A673 (cell line): ENCODE measurements around the gene TOMM70. TPM values are rescaled to one million over a fixed set of nuclear protein-coding genes. Genes with fewer than 3 reads are reported as not detected.

ENCODE experiments used
- BruUV-seq: library from RNA; stranded (reverse); fragments of 400-500 nt; replicated peaks from 2 replicates; lab custom pipeline; 2021; lab: Mats Ljungman, UMichigan
- CTCF ChIA-PET: fragments of 300-600 bp; sonication (Branson Sonifier 250); formaldehyde crosslinking; loops from one replicate; lab custom pipeline; 2022; ENCODE audit warnings: antibody characterized with exemption; lab: Charles Lee
- POLR2A ChIA-PET: fragments of 300-600 bp; sonication (Branson Sonifier 250); formaldehyde crosslinking; loops from one replicate; lab custom pipeline; 2022; ENCODE audit warnings: antibody characterized with exemption; ENCODE audit not compliant: low non-redundant PET; lab: Charles Lee
- DNase-seq: peaks from one replicate; pipeline ENCODE4 v3.0.0-alpha.2; 2015; ENCODE audit warnings: low spot score
- H3K27ac ChIP-seq: fragments of 200-600 bp; sonication (generic); 2 replicates; pipeline ENCODE4 v1.5.1; 2016; ENCODE audit warnings: mixed run types, low read depth, mild to moderate bottlenecking, mixed read lengths, antibody characterized with exemption, low read length; ENCODE audit not compliant: poor library complexity, severe bottlenecking
- H3K27me3 ChIP-seq: fragments of 200-600 bp; sonication (generic); replicated peaks from 2 replicates; pipeline ENCODE4 v1.6.1; 2017; ENCODE audit warnings: mixed run types, low read depth, mild to moderate bottlenecking, mixed read lengths, antibody characterized with exemption, low read length; ENCODE audit not compliant: insufficient read depth, poor library complexity
- H3K36me3 ChIP-seq: fragments of 200-600 bp; sonication (generic); 2 replicates; pipeline ENCODE4 v1.6.1; 2016; ENCODE audit warnings: mixed run types, mild to moderate bottlenecking, mixed read lengths, antibody characterized with exemption, low read length; ENCODE audit not compliant: insufficient read depth, poor library complexity, severe bottlenecking
- H3K4me1 ChIP-seq: fragments of 200-600 bp; sonication (generic); 2 replicates; pipeline ENCODE4 v1.6.1; 2017; ENCODE audit warnings: mixed run types, mild to moderate bottlenecking, mixed read lengths, antibody characterized with exemption, low read length; ENCODE audit not compliant: insufficient read depth, poor library complexity, severe bottlenecking
- H3K4me3 ChIP-seq: fragments of 200-600 bp; sonication (generic); 2 replicates; pipeline ENCODE4 v1.5.1; 2016; ENCODE audit warnings: low read depth, mixed run types, mild to moderate bottlenecking, mixed read lengths, low read length; ENCODE audit not compliant: poor library complexity, severe bottlenecking
- H3K9me3 ChIP-seq: fragments of 200-600 bp; sonication (generic); 2 replicates; pipeline ENCODE4 v1.6.1; 2016; ENCODE audit warnings: mixed run types, low read depth, mild to moderate bottlenecking, mixed read lengths, antibody characterized with exemption, low read length; ENCODE audit not compliant: poor library complexity, severe bottlenecking
- CTCF ChIP-seq: fragments of 300-800, 200-600 bp; sonication (generic); conservative IDR thresholded peaks from 2 replicates; pipeline ENCODE4 v1.5.1; 2017; ENCODE audit warnings: low read depth, mild to moderate bottlenecking, antibody characterized with exemption, low read length, moderate library complexity, mixed read lengths
- EZH2 ChIP-seq: fragments of 200-600 bp; sonication (generic); IDR thresholded peaks from 2 replicates; pipeline ENCODE4 v1.6.1; 2017; ENCODE audit warnings: borderline replicate concordance, low read depth, mild to moderate bottlenecking, mixed read lengths, antibody characterized with exemption, low read length; ENCODE audit not compliant: poor library complexity, severe bottlenecking
- intact Hi-C: fragments of 100-400 bp; cut with micrococcal nuclease; formaldehyde crosslinking; loops from one replicate; pipeline ENCODE4 v1.10.0; 2022; ENCODE audit not compliant: unreplicated experiment
- total RNA-seq: library from RNA; stranded (reverse); gene quantifications from 2 replicates; pipeline ENCODE4 v1.2.3, GENCODE V29; 2021

The TOMM70 gene
- total RNA-seq, 1 experiment from 2014 or later: 54.4 TPM

- no peak for TF ChIP-seq CTCF
- no peak for TF ChIP-seq EZH2
- Histone ChIP-seq H3K4me1 (no peaks in the 10 kb centered on the region), H3K27ac (no peak overlapping the region), H3K4me3 (no peak overlapping the region), H3K36me3 (no peaks in the 10 kb centered on the region), H3K9me3 (no peaks in the 10 kb centered on the region), H3K27me3 (no peaks in the 10 kb centered on the region)
- ChIA-PET CTCF (no interaction called here), POLR2A (no interaction called here)
- BruUV-seq: no TSS peak
- no peak for DNase-seq
- intact Hi-C loops: no loop called here
Measured at GRCh38 chr3:100419406-100419805, 18.5 kb upstream of the TOMM70 start.

GRCh38 chr3:100416863-100417262, 16.0 kb upstream of the TOMM70 start:
- ChIA-PET CTCF (no interaction called here), POLR2A (no interaction called here)
- H3K27ac ChIP-seq: no peak overlapping the region
- no peaks in the 10 kb centered on the region for H3K27me3 ChIP-seq
- TF ChIP-seq EZH2: no peak
- TF ChIP-seq CTCF: no peak
- intact Hi-C loops: no loop called here
- H3K4me3 ChIP-seq: no peak overlapping the region
- H3K4me1 ChIP-seq: no peaks in the 10 kb centered on the region
- H3K9me3 ChIP-seq: no peaks in the 10 kb centered on the region
- H3K36me3 ChIP-seq: no peaks in the 10 kb centered on the region
- no TSS peak for BruUV-seq
- DNase-seq: no peak

- H3K36me3 ChIP-seq: no peaks in the 10 kb centered on the region
- CTCF ChIA-PET: no interaction called here
- POLR2A ChIA-PET: no interaction called here
- no peak for DNase-seq
- no peak overlapping the region for H3K27ac ChIP-seq
- TF ChIP-seq EZH2 (no peak), CTCF (no peak)
- H3K4me1 ChIP-seq: no peaks in the 10 kb centered on the region
- no peaks in the 10 kb centered on the region for H3K27me3 ChIP-seq
- intact Hi-C loops: no loop called here
- BruUV-seq: no TSS peak
- H3K4me3 ChIP-seq: no peak overlapping the region
- H3K9me3 ChIP-seq: no peaks in the 10 kb centered on the region
Measured at GRCh38 chr3:100416176-100416575, 15.3 kb upstream of the TOMM70 start.
